HG02678 (cell line): ENCODE results near the gene DPP9.

Source experiments
- ATAC-seq: cut with Tn5 transposase; IDR thresholded peaks from one replicate; pipeline ENCODE4 v1.9.1; 2021; ENCODE audit warnings: mild to moderate bottlenecking, moderate library complexity; ENCODE audit not compliant: unreplicated experiment

The DPP9 gene

GRCh38 chr19:4712771-4713170 lies 10.9 kb downstream of the DPP9 start:
- ATAC-seq = no peak

GRCh38 chr19:4711211-4711610 lies 12.4 kb downstream of the DPP9 start:
- no peak for ATAC-seq

GRCh38 chr19:4710281-4710600 lies 13.4 kb downstream of the DPP9 start:
- no peak for ATAC-seq

- ATAC-seq = no peak
These were observed 14.0 kb downstream of the DPP9 start for GRCh38 chr19:4709440-4710280.

DNA sequence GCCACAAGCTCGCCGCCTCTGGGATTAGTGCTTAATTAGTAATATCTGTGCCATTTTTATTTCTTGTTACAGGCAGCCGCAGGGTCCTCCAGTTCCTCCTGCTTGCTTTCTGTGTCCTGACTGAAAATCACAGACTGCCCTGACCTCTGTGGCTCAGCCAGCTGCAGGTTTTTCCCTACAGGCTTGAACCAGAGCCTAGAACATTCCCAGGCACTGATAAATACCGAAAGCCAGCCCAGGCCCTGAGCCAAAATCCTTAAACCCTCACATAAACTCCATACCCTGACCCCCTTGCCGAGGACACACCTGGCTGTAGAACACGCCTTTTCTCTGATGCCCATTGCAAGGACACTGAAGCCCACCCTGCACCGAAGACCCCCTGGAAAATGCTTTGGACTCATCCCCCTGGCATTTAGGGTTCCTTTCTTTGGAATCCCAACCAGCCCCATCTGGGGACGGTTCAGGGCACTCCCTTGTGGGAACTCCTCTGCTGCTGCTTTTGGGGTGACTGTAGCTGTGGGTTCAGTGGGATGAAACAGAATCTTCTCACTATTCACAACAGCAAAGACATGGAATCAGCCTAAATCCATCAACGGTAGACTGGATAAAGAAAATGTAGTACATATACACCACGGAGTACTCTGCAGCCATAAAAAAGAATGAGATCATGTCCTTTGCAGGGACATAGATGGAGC lies 15.5 kb downstream of the DPP9 start:
- ATAC-seq = no peak

- no peak for ATAC-seq
These were observed 16.3 kb downstream of the DPP9 start for GRCh38 chr19:4707322-4707721.

- no peak for ATAC-seq
These were observed 18.1 kb downstream of the DPP9 start for GRCh38 chr19:4705413-4706131.

- ATAC-seq = no peak
These were observed 19.3 kb downstream of the DPP9 start for GRCh38 chr19:4704317-4704673.

DNA sequence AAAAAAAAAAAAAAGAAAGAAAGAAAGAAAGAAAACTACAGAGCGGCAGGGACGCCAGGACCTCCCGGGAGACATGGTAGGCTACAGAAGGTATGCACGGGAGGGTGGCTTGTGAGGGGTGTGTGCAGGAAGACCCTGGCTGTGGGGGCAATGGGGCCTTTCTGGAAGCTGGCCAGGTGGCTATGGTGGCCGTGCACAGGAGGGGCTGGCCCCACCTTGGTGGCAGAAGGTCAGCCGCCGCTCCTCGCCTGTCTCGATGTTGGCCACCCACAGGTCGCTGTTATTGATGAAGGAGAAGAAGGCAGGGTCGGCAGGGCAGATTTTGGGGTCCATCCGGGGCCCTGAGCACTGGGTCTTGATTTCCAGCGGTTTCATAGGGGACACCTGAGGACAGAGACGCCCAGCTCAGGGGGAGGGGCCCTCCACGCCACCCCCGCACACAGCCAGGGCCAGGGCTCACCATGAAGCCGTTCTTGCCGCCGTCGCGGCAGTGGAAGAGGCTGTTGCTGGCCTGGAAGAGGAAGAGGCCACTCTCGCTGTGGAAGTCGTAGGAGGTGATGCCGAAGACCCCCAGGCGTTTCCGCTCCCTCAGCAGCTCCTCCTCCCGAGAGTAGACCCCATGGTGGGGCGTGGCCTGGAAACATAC lies 19.8 kb downstream of the DPP9 start:
- no peak for ATAC-seq

DNA sequence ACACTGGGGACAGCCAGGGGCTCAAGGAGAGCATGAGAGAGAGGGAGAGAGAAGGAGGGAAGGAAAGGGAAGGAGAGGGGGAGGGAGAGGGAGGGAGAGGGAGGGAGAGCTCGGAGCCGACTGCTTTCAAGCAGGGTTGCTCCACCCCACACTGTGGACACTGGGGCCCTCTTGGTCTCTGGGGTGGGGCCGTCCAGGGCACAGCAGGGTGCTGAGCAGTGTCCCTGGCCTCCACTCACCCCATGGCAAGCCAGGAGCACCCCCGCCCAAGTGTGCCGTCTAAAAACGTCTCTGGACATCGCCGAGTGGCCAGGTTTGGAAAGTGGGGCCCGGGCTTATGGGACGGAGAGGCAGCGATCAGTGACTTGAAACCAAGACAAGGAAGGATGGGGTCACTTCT lies 20.9 kb downstream of the DPP9 start:
- no peak for ATAC-seq

DNA sequence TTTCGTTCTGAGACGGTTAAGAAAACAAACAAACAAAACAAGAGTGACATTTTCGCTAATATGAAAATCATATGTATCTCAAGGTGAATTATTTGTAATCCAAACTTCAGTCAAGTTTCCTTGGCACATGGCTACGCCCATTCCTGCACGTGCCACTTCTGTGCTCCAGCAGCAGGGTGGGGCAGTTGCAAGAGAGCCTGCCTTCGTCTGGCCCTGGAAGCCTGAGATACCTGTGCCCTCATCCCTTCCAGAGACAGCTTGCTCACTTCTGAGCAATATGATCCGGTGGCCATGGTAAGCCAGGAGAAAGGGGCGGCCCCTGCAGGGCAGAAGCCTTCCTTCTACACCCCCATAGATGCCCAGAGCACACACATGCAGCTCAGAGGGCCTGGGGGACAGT lies 22.1 kb downstream of the DPP9 start:
- no peak for ATAC-seq

DNA sequence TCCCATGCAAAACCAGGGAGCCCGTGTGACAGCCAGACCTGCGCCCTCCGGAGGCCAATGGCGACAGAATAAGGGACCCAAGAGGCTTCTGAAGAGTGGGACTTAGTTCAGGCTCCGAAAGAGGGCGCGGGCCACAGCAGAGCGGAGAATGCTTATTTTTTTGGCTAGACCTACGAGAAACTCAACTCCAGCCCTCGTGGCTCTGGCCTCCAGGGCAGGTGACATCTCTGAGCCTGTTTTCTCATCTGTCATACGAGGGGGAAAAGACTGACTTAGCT lies 23.0 kb downstream of the DPP9 start:
- no peak for ATAC-seq

DNA sequence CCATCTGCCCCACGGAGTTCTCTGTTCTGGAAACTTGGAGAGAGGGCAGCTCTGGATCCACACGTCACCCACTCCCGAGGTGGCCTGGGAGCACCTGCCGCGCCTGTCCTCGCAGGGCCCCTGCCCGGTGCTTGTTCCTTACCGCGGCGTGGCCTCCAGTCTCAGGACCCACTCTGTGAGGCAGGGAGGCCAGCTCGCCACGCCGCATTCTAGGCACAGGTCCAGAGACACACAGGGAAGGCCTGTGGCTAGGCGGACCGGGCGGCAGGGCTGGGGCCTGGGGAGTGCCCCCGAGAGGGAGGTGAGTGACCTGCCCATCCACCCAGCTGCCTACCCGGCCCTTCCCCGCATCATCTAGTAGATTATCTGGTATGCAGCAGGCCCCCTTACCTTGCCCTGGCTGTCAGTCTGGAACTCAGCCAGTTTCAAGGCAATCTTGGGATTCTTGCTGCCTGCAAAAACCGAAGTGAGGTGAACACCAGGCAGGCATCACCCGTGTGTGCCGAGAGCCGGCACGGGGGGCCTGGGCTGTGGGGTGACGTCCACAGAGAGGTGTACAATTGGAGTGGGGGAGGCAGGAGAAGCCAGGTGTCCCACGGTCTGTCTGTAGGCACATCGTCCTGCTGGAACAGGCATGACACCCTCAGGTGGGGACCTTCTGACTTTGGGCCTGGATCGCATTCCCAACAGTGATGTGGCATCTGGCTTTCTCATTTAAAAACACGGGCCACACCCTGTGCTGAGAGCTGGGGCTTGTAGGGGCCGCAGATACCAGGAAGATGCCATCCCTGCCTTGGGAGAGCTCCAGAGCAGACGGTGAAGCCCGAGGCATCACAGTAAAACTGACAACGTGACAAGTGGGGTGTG lies 23.6 kb downstream of the DPP9 start:
- ATAC-seq = no peak

GRCh38 chr19:4697304-4697703 lies 26.3 kb downstream of the DPP9 start:
- no peak for ATAC-seq

- no peak for ATAC-seq
These were observed 28.4 kb downstream of the DPP9 start for GRCh38 chr19:4695224-4695731.

- no peak for ATAC-seq
These were observed 29.2 kb downstream of the DPP9 start for GRCh38 chr19:4694211-4694987.

GRCh38 chr19:4693471-4694121 lies 30.0 kb downstream of the DPP9 start:
- ATAC-seq = no peak

- ATAC-seq = no peak
These were observed 30.6 kb downstream of the DPP9 start for GRCh38 chr19:4693078-4693350.

DNA sequence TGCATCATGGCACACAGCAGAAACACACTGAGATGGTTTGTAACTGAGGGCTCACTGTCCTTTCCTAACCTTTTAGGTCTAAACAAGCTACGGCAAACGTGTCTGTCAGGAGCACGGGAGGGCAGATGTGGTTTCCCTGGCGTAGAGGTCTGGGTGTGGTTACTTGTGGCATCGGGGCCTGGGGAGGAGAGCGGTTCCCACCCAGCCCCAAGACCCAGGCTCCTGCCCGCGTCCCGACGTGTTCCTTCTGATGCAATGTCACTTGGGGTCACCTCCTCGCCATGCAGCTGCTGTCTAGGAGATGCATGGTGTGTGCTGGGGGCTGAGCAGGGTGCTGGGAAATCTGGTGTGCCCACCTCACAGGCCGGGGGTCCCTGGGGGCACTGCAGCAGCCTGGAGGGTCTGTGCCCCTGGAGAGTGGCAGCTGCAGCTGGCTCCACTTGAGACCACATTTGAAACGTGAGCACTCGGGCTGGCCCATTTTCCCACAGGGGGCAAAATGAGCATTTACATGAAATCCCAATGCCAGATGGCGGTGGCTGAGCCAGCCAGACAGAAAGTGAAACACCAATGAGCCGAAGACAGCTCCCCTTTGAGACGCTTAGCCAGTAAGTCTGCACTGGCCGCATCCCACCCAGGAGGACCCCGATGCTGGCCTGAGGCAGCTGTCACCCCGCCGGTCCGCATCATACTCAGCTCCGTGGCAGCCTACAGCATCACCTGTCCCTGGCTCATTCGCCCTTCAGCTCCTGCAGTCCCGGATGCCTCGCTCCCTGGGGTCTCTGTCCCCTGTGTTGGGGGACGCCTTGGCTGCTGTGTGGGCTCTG lies 31.2 kb downstream of the DPP9 start:
- no peak for ATAC-seq
